ENCODE measurements around the gene SCAF1. TPM values are rescaled to one million over a fixed set of nuclear protein-coding genes. Genes with fewer than 3 reads are reported as not detected.

Gene SCAF1
- total and polyA plus RNA-seq, 2 of the 13 experiments (the other 11 are each of a cell fraction or from before 2014, with no cell fraction given), result 3.3 to 6.1 TPM

GRCh38 chr19:49677901-49678674, 36.1 kb downstream of the SCAF1 start (continued):
- TF ChIP-seq, protein P1, sequence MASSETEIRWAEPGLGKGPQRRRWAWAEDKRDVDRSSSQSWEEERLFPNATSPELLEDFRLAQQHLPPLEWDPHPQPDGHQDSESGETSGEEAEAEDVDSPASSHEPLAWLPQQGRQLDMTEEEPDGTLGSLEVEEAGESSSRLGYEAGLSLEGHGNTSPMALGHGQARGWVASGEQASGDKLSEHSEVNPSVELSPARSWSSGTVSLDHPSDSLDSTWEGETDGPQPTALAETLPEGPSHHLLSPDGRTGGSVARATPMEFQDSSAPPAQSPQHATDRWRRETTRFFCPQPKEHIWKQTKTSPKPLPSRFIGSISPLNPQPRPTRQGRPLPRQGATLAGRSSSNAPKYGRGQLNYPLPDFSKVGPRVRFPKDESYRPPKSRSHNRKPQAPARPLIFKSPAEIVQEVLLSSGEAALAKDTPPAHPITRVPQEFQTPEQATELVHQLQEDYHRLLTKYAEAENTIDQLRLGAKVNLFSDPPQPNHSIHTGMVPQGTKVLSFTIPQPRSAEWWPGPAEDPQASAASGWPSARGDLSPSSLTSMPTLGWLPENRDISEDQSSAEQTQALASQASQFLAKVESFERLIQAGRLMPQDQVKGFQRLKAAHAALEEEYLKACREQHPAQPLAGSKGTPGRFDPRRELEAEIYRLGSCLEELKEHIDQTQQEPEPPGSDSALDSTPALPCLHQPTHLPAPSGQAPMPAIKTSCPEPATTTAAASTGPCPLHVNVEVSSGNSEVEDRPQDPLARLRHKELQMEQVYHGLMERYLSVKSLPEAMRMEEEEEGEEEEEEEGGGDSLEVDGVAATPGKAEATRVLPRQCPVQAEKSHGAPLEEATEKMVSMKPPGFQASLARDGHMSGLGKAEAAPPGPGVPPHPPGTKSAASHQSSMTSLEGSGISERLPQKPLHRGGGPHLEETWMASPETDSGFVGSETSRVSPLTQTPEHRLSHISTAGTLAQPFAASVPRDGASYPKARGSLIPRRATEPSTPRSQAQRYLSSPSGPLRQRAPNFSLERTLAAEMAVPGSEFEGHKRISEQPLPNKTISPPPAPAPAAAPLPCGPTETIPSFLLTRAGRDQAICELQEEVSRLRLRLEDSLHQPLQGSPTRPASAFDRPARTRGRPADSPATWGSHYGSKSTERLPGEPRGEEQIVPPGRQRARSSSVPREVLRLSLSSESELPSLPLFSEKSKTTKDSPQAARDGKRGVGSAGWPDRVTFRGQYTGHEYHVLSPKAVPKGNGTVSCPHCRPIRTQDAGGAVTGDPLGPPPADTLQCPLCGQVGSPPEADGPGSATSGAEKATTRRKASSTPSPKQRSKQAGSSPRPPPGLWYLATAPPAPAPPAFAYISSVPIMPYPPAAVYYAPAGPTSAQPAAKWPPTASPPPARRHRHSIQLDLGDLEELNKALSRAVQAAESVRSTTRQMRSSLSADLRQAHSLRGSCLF (CRISPR knock-in tag; IDR thresholded peaks at IDR 0.05; ENCODE audit: borderline replicate concordance), result no peak
- TF ChIP-seq, protein P2, sequence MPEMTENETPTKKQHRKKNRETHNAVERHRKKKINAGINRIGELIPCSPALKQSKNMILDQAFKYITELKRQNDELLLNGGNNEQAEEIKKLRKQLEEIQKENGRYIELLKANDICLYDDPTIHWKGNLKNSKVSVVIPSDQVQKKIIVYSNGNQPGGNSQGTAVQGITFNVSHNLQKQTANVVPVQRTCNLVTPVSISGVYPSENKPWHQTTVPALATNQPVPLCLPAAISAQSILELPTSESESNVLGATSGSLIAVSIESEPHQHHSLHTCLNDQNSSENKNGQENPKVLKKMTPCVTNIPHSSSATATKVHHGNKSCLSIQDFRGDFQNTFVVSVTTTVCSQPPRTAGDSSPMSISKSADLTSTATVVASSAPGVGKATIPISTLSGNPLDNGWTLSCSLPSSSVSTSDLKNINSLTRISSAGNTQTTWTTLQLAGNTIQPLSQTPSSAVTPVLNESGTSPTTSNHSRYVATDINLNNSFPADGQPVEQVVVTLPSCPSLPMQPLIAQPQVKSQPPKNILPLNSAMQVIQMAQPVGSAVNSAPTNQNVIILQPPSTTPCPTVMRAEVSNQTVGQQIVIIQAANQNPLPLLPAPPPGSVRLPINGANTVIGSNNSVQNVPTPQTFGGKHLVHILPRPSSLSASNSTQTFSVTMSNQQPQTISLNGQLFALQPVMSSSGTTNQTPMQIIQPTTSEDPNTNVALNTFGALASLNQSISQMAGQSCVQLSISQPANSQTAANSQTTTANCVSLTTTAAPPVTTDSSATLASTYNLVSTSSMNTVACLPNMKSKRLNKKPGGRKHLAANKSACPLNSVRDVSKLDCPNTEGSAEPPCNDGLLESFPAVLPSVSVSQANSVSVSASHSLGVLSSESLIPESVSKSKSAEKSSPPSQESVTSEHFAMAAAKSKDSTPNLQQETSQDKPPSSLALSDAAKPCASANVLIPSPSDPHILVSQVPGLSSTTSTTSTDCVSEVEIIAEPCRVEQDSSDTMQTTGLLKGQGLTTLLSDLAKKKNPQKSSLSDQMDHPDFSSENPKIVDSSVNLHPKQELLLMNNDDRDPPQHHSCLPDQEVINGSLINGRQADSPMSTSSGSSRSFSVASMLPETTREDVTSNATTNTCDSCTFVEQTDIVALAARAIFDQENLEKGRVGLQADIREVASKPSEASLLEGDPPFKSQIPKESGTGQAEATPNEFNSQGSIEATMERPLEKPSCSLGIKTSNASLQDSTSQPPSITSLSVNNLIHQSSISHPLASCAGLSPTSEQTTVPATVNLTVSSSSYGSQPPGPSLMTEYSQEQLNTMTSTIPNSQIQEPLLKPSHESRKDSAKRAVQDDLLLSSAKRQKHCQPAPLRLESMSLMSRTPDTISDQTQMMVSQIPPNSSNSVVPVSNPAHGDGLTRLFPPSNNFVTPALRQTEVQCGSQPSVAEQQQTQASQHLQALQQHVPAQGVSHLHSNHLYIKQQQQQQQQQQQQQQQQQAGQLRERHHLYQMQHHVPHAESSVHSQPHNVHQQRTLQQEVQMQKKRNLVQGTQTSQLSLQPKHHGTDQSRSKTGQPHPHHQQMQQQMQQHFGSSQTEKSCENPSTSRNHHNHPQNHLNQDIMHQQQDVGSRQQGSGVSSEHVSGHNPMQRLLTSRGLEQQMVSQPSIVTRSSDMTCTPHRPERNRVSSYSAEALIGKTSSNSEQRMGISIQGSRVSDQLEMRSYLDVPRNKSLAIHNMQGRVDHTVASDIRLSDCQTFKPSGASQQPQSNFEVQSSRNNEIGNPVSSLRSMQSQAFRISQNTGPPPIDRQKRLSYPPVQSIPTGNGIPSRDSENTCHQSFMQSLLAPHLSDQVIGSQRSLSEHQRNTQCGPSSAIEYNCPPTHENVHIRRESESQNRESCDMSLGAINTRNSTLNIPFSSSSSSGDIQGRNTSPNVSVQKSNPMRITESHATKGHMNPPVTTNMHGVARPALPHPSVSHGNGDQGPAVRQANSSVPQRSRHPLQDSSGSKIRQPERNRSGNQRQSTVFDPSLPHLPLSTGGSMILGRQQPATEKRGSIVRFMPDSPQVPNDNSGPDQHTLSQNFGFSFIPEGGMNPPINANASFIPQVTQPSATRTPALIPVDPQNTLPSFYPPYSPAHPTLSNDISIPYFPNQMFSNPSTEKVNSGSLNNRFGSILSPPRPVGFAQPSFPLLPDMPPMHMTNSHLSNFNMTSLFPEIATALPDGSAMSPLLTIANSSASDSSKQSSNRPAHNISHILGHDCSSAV (CRISPR knock-in tag; IDR thresholded peaks at IDR 0.05; ENCODE audit: borderline replicate concordance), result no peak
- no peak for TF ChIP-seq ZNF569 (CRISPR knock-in tag; IDR thresholded peaks at IDR 0.05; ENCODE audit: borderline replicate concordance)
- TF ChIP-seq SP1 (IDR thresholded peaks at IDR 0.05), result no peak
- TF ChIP-seq SP1 (CRISPR knock-in tag; IDR thresholded peaks at IDR 0.05), result peak; percentile 34; the same call in 1 of the 2 replicates
- no peak for TF ChIP-seq EP300 (IDR thresholded peaks at IDR 0.05; ENCODE audit: low read depth in 2 of 2, low read length in 2 of 2)
- no peak for TF ChIP-seq EP300 (CRISPR knock-in tag; IDR thresholded peaks at IDR 0.05; ENCODE audit: borderline replicate concordance)
- TF ChIP-seq SATB2 (CRISPR knock-in tag; IDR thresholded peaks at IDR 0.05), result no peak
- TF ChIP-seq MAZ (IDR thresholded peaks at IDR 0.05; ENCODE audit: borderline replicate concordance, low read depth, low read length), result peak; percentile 39; the same call in 1 of the 2 replicates
- no peak for TF ChIP-seq MAZ (CRISPR knock-in tag; IDR thresholded peaks at IDR 0.05; ENCODE audit: low read depth)
- TF ChIP-seq ZNF773 (CRISPR knock-in tag; IDR thresholded peaks at IDR 0.05; ENCODE audit: borderline replicate concordance), result no peak
- TF ChIP-seq ZNF160 (CRISPR knock-in tag; IDR thresholded peaks at IDR 0.05), result no peak
- no peak for TF ChIP-seq ZNF879 (CRISPR knock-in tag; IDR thresholded peaks at IDR 0.05)
- TF ChIP-seq KLF12 (CRISPR knock-in tag; IDR thresholded peaks at IDR 0.05; ENCODE audit: borderline replicate concordance), result no peak
- no peak for TF ChIP-seq PBX3 (CRISPR knock-in tag; IDR thresholded peaks at IDR 0.05; ENCODE audit: borderline replicate concordance)

All from HepG2 (cell line).